DND-41 (cell line): ENCODE measurements around the gene MYCBP2.

ENCODE experiments used
- ATAC-seq: fragments of 200-7000 bp; cut with Tn5 transposase; 3 replicates; pipeline ENCODE4 v1.9.1; 2021; ENCODE audit warnings: low read depth; ENCODE audit not compliant: insufficient read depth
- DNase-seq: peaks from one replicate; pipeline ENCODE4 v3.0.0-alpha.2; 2020
- H2AFZ ChIP-seq: 2 replicates; pipeline ENCODE4 v1.6.0; 2012; ENCODE audit warnings: low read depth, low read length
- H3K27ac ChIP-seq: 2 replicates; pipeline ENCODE4 v1.5.1; 2012; ENCODE audit warnings: low read length, inconsistent platforms
- H3K27me3 ChIP-seq: fragments of 200-600 bp; sonication (generic); 2 replicates; pipeline ENCODE4 v1.6.0; 2012; ENCODE audit warnings: low read length, mild to moderate bottlenecking, inconsistent platforms; ENCODE audit not compliant: insufficient read depth, poor library complexity
- H3K36me3 ChIP-seq: 2 replicates; pipeline ENCODE4 v1.5.1; 2012; ENCODE audit warnings: low read length, inconsistent platforms; ENCODE audit not compliant: insufficient read depth
- H3K4me1 ChIP-seq: 2 replicates; pipeline ENCODE4 v1.5.1; 2012; ENCODE audit warnings: mild to moderate bottlenecking, low read length; ENCODE audit not compliant: insufficient read depth
- H3K4me2 ChIP-seq: 2 replicates; pipeline ENCODE4 v1.6.0; 2012; ENCODE audit warnings: mild to moderate bottlenecking, moderate library complexity, low read length, inconsistent platforms; ENCODE audit not compliant: insufficient read depth
- H3K4me3 ChIP-seq, 2 experiments: fragments of 200-600 bp in 1 of 2; shearing (Covaris generic) in 1 of 2; 2 replicates each; pipeline ENCODE4 v1.5.1; 2012 to 2016; ENCODE audit warnings: inconsistent platforms in 2 of 2, low read length in 2 of 2, mild to moderate bottlenecking in 2 of 2, low read depth in 1 of 2, moderate library complexity in 1 of 2
- H3K79me2 ChIP-seq: 2 replicates; pipeline ENCODE4 v1.6.0; 2012; ENCODE audit warnings: low read length, inconsistent platforms; ENCODE audit not compliant: insufficient read depth
- H3K9ac ChIP-seq: 2 replicates; pipeline ENCODE4 v1.6.0; 2012; ENCODE audit warnings: low read depth, mild to moderate bottlenecking, inconsistent platforms, low read length, moderate library complexity
- H3K9me3 ChIP-seq: 2 replicates; pipeline ENCODE4 v1.5.1; 2012; ENCODE audit warnings: low read length, moderate library complexity, mild to moderate bottlenecking, inconsistent platforms; ENCODE audit not compliant: insufficient read depth, severe bottlenecking
- H4K20me1 ChIP-seq: 2 replicates; pipeline ENCODE4 v1.6.0; 2012; ENCODE audit warnings: low read length; ENCODE audit not compliant: insufficient read depth
- EZH2 ChIP-seq: IDR thresholded peaks from 3 replicates; pipeline ENCODE4 v1.6.1; 2012; ENCODE audit warnings: borderline replicate concordance, low read depth, mild to moderate bottlenecking, moderate library complexity, low read length, inconsistent platforms; ENCODE audit not compliant: severe bottlenecking
- TF ChIP-seq, protein P1 (sequence below): IDR thresholded peaks from 2 replicates; pipeline ENCODE4 v1.5.1; 2012; ENCODE audit warnings: borderline replicate concordance, low read length, moderate library complexity, mild to moderate bottlenecking; ENCODE audit not compliant: poor library complexity, severe bottlenecking; ENCODE audit errors: extremely low read depth

The MYCBP2 gene

DNA sequence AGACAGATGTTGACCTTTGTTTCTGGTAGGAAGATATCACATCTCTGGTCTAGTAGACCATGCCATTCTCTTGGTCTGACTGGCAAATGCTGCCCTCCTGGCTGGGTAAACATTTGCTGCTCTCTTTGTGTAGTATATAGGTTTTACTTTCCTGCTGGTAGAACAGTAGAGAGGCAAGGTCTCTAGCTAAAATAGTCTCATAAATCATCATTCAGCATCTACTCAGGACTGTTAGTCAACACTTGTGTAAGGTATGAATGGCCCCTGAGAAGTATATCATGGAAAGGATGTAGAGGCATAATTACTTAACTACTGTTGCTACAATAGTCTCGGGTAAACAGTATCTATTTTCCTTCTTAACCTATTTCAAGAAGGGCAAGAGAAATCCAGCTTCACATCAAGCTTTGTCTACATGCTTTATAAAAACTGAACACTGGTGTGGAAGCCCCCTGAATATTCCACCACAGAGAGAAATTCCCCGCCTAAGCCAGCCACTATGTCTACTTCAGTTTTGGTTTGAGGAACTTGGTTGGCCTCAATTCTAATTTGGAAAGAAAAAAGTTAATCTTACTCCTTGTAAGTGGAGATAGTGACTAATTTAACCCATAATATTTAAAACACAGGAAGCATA lies 18.4 kb upstream of the MYCBP2 start:
- Histone ChIP-seq H4K20me1 (no peaks in the 10 kb centered on the region), H3K9me3 (no peaks in the 10 kb centered on the region), H3K79me2 (no peaks in the 10 kb centered on the region), H3K4me1 (no peaks in the 10 kb centered on the region), H3K27me3 (no peaks in the 10 kb centered on the region), H3K4me2 (no peak overlapping the region), H3K36me3 (no peaks in the 10 kb centered on the region), H2AFZ (0 out of 2 replicates have a peak overlapping the region, but pooled peaks have one; percentile 30), H3K9ac (no peak overlapping the region), H3K4me3 (no peak overlapping the region), H3K27ac (no peak overlapping the region)
- ATAC-seq (no peak), DNase-seq (no peak)
- TF ChIP-seq EZH2, result no peak
- TF ChIP-seq, protein P1, sequence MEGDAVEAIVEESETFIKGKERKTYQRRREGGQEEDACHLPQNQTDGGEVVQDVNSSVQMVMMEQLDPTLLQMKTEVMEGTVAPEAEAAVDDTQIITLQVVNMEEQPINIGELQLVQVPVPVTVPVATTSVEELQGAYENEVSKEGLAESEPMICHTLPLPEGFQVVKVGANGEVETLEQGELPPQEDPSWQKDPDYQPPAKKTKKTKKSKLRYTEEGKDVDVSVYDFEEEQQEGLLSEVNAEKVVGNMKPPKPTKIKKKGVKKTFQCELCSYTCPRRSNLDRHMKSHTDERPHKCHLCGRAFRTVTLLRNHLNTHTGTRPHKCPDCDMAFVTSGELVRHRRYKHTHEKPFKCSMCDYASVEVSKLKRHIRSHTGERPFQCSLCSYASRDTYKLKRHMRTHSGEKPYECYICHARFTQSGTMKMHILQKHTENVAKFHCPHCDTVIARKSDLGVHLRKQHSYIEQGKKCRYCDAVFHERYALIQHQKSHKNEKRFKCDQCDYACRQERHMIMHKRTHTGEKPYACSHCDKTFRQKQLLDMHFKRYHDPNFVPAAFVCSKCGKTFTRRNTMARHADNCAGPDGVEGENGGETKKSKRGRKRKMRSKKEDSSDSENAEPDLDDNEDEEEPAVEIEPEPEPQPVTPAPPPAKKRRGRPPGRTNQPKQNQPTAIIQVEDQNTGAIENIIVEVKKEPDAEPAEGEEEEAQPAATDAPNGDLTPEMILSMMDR, result no peak

DNA sequence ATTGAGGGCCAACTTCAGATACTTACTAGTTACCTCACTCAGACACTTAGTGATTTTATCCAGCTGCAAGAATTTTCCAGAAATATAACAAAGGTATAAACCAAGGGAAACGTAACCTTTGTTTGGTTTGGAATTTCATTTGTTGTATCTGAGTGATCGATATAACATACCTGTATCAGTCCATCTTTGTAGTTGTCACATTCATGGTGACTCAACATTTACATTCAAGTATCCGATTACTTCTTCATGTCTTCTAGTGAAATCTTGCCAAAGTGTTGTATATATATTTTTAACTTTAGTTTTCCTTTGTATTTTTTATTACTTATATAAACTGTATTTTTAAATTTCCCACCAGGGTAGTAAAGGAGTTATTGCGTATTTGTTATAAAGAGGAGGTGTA lies 16.9 kb upstream of the MYCBP2 start:
- DNase-seq (no peak), ATAC-seq (no peak)
- TF ChIP-seq, protein P1, result no peak
- TF ChIP-seq EZH2, result no peak
- Histone ChIP-seq H3K9ac (no peak overlapping the region), H3K79me2 (no peaks in the 10 kb centered on the region), H3K27me3 (no peaks in the 10 kb centered on the region), H3K4me1 (no peaks in the 10 kb centered on the region), H3K4me2 (no peak overlapping the region), H3K27ac (no peak overlapping the region), H4K20me1 (no peaks in the 10 kb centered on the region), H2AFZ (no peak overlapping the region), H3K4me3 (no peak overlapping the region), H3K9me3 (no peaks in the 10 kb centered on the region), H3K36me3 (no peaks in the 10 kb centered on the region)

DNA sequence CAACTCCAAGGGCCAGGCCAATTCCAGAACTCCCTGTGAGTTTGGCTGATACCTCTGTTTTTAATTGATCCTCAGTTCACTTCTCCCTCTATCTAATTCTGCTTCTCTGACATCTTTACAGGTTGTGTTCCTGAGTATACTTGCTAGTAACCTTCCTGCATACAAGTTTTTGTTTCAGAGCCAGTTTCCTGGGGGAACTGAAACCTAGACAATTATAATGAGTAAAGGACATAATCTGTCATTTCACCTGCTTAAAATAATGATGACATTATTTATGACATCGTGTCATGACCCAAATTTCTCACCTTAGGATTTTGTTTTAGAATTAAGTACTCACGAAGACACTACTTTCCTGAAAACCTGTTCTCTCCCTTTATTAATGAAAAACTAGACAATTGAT lies 12.5 kb upstream of the MYCBP2 start:
- H3K4me3 ChIP-seq, result no peak overlapping the region
- no peaks in the 10 kb centered on the region for H3K4me1 ChIP-seq
- no peak overlapping the region for H3K4me2 ChIP-seq
- no peak overlapping the region for H3K27ac ChIP-seq
- DNase-seq, result no peak
- no peak for ATAC-seq
- H3K79me2 ChIP-seq, result no peaks in the 10 kb centered on the region
- H3K27me3 ChIP-seq, result no peaks in the 10 kb centered on the region
- H4K20me1 ChIP-seq, result no peaks in the 10 kb centered on the region
- TF ChIP-seq EZH2, result no peak
- TF ChIP-seq, protein P1, result no peak
- no peaks in the 10 kb centered on the region for H3K36me3 ChIP-seq
- H2AFZ ChIP-seq, result no peak overlapping the region
- H3K9me3 ChIP-seq, result no peaks in the 10 kb centered on the region
- H3K9ac ChIP-seq, result no peak overlapping the region
